ENCODE results near the gene STAG3. TPM values are rescaled to one million over a fixed set of nuclear protein-coding genes. Genes with fewer than 3 reads are reported as not detected.
"Not testable (repeated sequence)": the region's sequence is repeated elsewhere in the genome, so short reads cannot be mapped to it uniquely, and the experiment has no call there.

STAG3 gene
- polyA plus RNA-seq, 3 donors = 0.39 TPM; not detected in 1

DNA sequence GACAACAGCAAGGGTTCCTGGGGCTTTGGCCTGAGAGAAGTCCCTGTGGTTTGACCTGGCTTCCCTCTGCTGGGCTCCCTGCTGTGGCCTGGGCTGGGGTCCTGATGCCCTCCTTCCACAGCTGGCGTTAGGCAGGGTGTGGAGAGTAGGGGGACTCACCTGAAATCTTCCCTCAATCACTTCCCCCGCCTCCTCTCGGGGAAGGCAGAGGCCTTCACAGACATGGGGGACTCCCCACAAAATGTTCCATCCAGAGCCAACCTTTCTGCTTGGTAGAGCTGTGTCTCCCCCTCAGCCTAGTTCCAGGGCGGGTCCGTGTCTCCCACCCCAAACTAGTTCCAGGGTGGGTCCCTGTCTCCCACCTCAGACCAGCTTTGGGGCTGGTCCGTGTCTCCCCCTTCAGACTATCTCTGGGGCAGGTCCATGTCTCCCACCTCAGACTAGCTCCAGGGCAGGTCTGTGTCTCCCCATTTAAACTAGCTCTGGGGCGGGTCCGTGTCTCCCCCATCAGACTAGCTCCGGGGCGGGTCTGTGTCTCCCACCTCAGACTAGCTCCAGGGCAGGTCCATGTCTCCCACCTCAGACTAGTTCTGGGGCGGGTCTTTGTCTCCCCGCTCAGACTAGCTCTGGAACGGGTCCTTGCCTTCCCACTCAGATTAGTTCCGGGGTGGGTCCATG is 44.2 kb downstream of the STAG3 start:
- Histone ChIP-seq H3K27ac (ENCODE audit: low read depth in 1 of 2, low read length in 2 of 2) (no peak overlapping the region), H3K9me3 (replicated peaks in 1 of 2; ENCODE audit: control insufficient read depth in 1 of 2, insufficient read depth in 1 of 2, low read length in 2 of 2) (no peaks in the 10 kb centered on the region), H3K27me3 (ENCODE audit: control insufficient read depth in 2 of 2, insufficient read depth in 2 of 2, low read length in 2 of 2) (no peaks in the 10 kb centered on the region), H3K36me3 (replicated peaks in 1 of 2; ENCODE audit: control insufficient read depth in 1 of 2, insufficient read depth in 2 of 2, low read length in 2 of 2) (no peaks in the 10 kb centered on the region), H2AFZ (ENCODE audit: insufficient read depth, low read depth, low read length, poor library complexity, severe bottlenecking) (no peak overlapping the region), H4K20me1 (ENCODE audit: insufficient read depth, low read length) (no peaks in the 10 kb centered on the region), H3K4me3 (replicated peaks in 1 of 3; ENCODE audit: low read depth in 2 of 3, low read length in 3 of 3) (no peak overlapping the region), H3K4me2 (replicated peaks; ENCODE audit: extremely low read depth, low read length, poor library complexity, severe bottlenecking) (no peak overlapping the region), H3K79me2 (ENCODE audit: insufficient read depth, low read length) (no peaks in the 10 kb centered on the region), H3K9ac (ENCODE audit: insufficient read depth, low read length, poor library complexity, severe bottlenecking) (no peak overlapping the region), H3K4me1 (ENCODE audit: control insufficient read depth in 1 of 2, insufficient read depth in 2 of 2, low read length in 2 of 2) (no peaks in the 10 kb centered on the region)
- Mint-ChIP-seq H3K27ac (peak overlapping the region in 2 of 7 donors; percentile 4 to 79), H3K4me1 (peaks cover 9% of the 10 kb centered on the region), H3K9me3 (no peaks in the 10 kb centered on the region), H3K4me3 (no peak overlapping the region), H3K27me3 (ENCODE audit: low read depth in 3 of 3) (no peaks in the 10 kb centered on the region), H3K36me3 (peaks cover 3 to 4% of the 10 kb centered on the region in 2 donors)
- TF ChIP-seq, protein P1, sequence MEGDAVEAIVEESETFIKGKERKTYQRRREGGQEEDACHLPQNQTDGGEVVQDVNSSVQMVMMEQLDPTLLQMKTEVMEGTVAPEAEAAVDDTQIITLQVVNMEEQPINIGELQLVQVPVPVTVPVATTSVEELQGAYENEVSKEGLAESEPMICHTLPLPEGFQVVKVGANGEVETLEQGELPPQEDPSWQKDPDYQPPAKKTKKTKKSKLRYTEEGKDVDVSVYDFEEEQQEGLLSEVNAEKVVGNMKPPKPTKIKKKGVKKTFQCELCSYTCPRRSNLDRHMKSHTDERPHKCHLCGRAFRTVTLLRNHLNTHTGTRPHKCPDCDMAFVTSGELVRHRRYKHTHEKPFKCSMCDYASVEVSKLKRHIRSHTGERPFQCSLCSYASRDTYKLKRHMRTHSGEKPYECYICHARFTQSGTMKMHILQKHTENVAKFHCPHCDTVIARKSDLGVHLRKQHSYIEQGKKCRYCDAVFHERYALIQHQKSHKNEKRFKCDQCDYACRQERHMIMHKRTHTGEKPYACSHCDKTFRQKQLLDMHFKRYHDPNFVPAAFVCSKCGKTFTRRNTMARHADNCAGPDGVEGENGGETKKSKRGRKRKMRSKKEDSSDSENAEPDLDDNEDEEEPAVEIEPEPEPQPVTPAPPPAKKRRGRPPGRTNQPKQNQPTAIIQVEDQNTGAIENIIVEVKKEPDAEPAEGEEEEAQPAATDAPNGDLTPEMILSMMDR (IDR thresholded peaks at IDR 0.05) = no peak
- no peak for DNase-seq
- intact Hi-C loops (cut with micrococcal nuclease) = no loop called here
- WGBS (ENCODE audit: insufficient coverage) = 91% methylated on average over 13 of the region's 14 CpGs

DNA sequence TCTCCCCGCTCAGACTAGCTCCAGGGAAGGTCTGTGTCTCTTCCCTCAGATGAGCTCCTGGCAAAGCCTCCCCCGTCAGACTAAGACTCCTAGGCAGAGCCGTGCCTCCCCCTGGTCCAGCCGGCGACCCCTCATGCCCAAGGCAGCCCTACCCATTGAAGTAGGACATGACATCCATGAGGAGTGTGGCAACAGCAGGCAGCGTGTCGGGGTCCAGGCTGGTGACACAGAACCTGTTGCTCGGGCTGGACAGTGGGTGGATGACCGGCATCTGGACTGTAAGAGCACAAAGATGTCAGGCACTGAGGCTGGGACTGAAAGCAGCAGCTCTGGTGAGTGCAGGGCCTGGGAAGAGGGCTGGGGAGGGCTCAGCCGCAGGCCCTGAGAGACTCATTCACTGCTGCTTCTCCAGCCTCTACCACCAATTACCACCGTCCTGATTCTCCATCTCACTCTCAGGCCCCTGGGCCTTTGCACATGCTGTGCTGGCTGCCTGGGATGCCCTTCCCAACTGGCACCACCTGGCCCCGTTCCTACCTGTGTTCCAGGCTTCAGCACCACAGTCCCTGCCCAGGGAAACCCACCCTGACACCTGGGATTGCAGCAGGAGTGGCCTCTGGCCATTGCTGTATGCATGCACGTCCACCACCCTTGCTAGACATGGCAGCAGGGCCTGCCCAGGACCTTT is 44.9 kb downstream of the STAG3 start:
- no peak overlapping the region for H2AFZ ChIP-seq (ENCODE audit: insufficient read depth, low read depth, low read length, poor library complexity, severe bottlenecking)
- H4K20me1 ChIP-seq (ENCODE audit: insufficient read depth, low read length) = no peaks in the 10 kb centered on the region
- no peaks in the 10 kb centered on the region for H3K36me3 ChIP-seq (replicated peaks in 1 of 2; ENCODE audit: control insufficient read depth in 1 of 2, insufficient read depth in 2 of 2, low read length in 2 of 2)
- no peaks in the 10 kb centered on the region for H3K4me1 ChIP-seq (ENCODE audit: control insufficient read depth in 1 of 2, insufficient read depth in 2 of 2, low read length in 2 of 2)
- intact Hi-C loops (cut with micrococcal nuclease) = no loop called here
- Mint-ChIP-seq H3K4me1 (peaks cover 5% of the 10 kb centered on the region), H3K9me3 (no peaks in the 10 kb centered on the region), H3K4me3 (no peak overlapping the region), H3K36me3 (peaks cover 3 to 4% of the 10 kb centered on the region in 2 donors), H3K27ac (peak overlapping the region in 1 of 7 donors; percentile 79), H3K27me3 (ENCODE audit: low read depth in 3 of 3) (no peaks in the 10 kb centered on the region)
- no peak overlapping the region for H3K9ac ChIP-seq (ENCODE audit: insufficient read depth, low read length, poor library complexity, severe bottlenecking)
- no peaks in the 10 kb centered on the region for H3K27me3 ChIP-seq (ENCODE audit: control insufficient read depth in 2 of 2, insufficient read depth in 2 of 2, low read length in 2 of 2)
- TF ChIP-seq, protein P1 (IDR thresholded peaks at IDR 0.05) = no peak
- no peak for DNase-seq
- H3K27ac ChIP-seq (ENCODE audit: low read depth in 1 of 2, low read length in 2 of 2) = no peak overlapping the region
- 98% methylated on average over 12 of the region's 13 CpGs for WGBS (ENCODE audit: insufficient coverage)
- no peaks in the 10 kb centered on the region for H3K79me2 ChIP-seq (ENCODE audit: insufficient read depth, low read length)
- no peaks in the 10 kb centered on the region for H3K9me3 ChIP-seq (replicated peaks in 1 of 2; ENCODE audit: control insufficient read depth in 1 of 2, insufficient read depth in 1 of 2, low read length in 2 of 2)
- H3K4me3 ChIP-seq (replicated peaks in 1 of 3; ENCODE audit: low read depth in 2 of 3, low read length in 3 of 3) = no peak overlapping the region
- H3K4me2 ChIP-seq (replicated peaks; ENCODE audit: extremely low read depth, low read length, poor library complexity, severe bottlenecking) = no peak overlapping the region

DNA sequence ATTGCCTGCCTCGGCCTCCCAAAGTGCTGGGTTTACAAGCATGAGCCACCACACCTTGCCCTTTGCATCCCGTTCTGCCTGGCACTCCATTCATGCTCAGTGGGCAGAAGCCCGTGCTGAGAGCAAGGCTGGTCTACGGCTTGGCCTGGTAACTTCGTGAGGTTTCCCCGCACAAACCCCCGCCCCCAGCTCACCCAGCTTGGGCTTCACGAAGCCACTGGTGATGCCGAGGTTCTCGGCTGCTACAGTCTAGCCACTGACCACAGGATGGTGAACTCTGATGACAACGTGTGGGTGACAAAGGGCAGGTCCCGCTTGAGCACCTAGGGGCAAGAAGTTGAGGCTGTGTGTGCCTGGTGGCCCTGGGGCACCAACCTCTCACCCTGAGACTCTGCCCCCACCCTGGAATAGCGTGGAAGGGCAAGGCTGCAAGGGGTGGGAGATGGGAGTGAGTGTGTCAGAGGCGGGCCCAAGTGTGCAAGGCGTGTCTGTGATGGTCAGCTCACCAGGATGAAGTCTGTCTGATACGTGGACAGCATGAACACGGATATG is 45.7 kb downstream of the STAG3 start:
- H2AFZ ChIP-seq (ENCODE audit: insufficient read depth, low read depth, low read length, poor library complexity, severe bottlenecking); H3K27me3 Mint-ChIP-seq (ENCODE audit: low read depth in 3 of 3); H3K9me3 ChIP-seq (replicated peaks in 1 of 2; ENCODE audit: control insufficient read depth in 1 of 2, insufficient read depth in 1 of 2, low read length in 2 of 2); DNase-seq; H3K36me3 Mint-ChIP-seq; H3K27me3 ChIP-seq (ENCODE audit: control insufficient read depth in 2 of 2, insufficient read depth in 2 of 2, low read length in 2 of 2); H3K4me2 ChIP-seq (replicated peaks; ENCODE audit: extremely low read depth, low read length, poor library complexity, severe bottlenecking); H4K20me1 ChIP-seq (ENCODE audit: insufficient read depth, low read length); H3K4me1 ChIP-seq (ENCODE audit: control insufficient read depth in 1 of 2, insufficient read depth in 2 of 2, low read length in 2 of 2); H3K9ac ChIP-seq (ENCODE audit: insufficient read depth, low read length, poor library complexity, severe bottlenecking); H3K27ac Mint-ChIP-seq; H3K9me3 Mint-ChIP-seq; H3K79me2 ChIP-seq (ENCODE audit: insufficient read depth, low read length); intact Hi-C loops (cut with micrococcal nuclease); H3K4me3 Mint-ChIP-seq; H3K36me3 ChIP-seq (replicated peaks in 1 of 2; ENCODE audit: control insufficient read depth in 1 of 2, insufficient read depth in 2 of 2, low read length in 2 of 2); H3K4me1 Mint-ChIP-seq; H3K4me3 ChIP-seq (replicated peaks in 1 of 3; ENCODE audit: low read depth in 2 of 3, low read length in 3 of 3); H3K27ac ChIP-seq (ENCODE audit: low read depth in 1 of 2, low read length in 2 of 2): not testable (repeated sequence)
- WGBS (ENCODE audit: insufficient coverage) = 88% methylated on average over 13 of the region's 17 CpGs
